Measurements from ENCODE around the gene RUBCN. TPM values are rescaled to one million over a fixed set of nuclear protein-coding genes. Genes with fewer than 3 reads are reported as not detected.
"Not testable (repeated sequence)": the region's sequence is repeated elsewhere in the genome, so short reads cannot be mapped to it uniquely, and the experiment has no call there.

RUBCN gene
- polyA plus RNA-seq, 1 of the 3 experiments (the other 2 are of a cell fraction), result 14.9 TPM

DNA sequence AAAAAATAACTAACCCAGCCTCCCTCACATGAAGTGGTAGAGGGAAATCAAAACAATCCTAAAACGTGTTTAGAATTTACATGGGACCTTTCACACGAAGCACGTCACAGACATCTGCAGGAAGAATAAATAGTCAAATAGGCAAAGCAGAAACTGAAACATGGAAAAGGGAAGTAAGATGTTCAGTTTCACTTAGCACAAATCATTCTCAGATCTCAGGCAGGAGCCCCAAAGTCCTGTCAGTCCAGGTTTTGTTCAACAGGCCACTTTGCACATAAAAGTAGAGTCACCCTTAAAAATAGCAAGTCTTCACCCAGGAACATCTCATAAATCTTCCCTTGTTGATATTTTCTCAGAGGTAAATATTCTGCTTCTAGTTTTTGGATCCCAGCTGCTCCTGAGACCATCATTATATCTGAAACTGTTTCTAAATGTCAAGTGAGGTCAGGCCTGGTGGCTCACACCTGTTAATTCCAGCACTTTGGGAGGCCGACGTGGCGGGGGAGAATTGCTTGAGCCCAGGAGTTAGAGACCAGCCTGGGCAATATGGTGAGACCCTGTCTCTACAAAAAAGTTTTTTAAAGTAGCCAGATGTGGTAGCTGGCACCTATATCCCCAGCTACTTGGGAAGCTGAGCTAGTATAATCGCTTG lies 1.9 kb downstream of the RUBCN start (continued):
- TF ChIP-seq, protein P1, sequence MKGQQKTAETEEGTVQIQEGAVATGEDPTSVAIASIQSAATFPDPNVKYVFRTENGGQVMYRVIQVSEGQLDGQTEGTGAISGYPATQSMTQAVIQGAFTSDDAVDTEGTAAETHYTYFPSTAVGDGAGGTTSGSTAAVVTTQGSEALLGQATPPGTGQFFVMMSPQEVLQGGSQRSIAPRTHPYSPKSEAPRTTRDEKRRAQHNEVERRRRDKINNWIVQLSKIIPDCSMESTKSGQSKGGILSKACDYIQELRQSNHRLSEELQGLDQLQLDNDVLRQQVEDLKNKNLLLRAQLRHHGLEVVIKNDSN (IDR thresholded peaks at IDR 0.05; ENCODE audit: borderline replicate concordance, low read depth), result no peak

DNA sequence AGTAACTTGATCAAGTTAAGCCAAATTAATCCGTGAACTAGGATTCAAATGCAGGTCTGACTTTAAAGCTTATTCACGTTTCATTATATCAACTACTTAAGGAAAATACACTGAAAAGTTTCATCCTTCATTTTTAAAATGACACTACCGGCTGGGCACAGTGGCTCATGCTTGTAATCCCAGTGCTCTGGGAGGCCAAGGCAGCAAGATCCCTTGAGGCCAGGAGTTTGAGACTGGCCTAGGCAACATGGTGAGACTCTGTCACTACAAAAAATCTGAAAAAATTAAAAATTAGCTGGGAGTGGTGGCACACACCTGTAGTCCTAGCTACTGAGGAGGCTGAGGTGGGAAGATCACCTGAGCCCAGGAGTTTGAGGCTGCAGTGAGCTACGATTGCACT lies 3.7 kb downstream of the RUBCN start:
- H3K9ac ChIP-seq, result no peak overlapping the region
- H3K27ac ChIP-seq (ENCODE audit: low read depth in 2 of 2, low read length in 1 of 2), result no peak overlapping the region
- ChIA-PET CTCF (interaction anchor here (1.3 kb wide), 1 partner anchor 10 kb away, joined by 6 read pairs; no protein-coding TSS in a partner anchor), POLR2A (no interaction called here)
- DNase-seq, result no peak
- no peaks in the 10 kb centered on the region for H3K36me3 ChIP-seq (replicated peaks in 1 of 2; ENCODE audit: control insufficient read depth in 1 of 2, insufficient read depth in 2 of 2, low read length in 1 of 2)
- no peaks in the 10 kb centered on the region for H3K27me3 ChIP-seq (ENCODE audit: insufficient read depth)
- no peaks in the 10 kb centered on the region for H3K9me3 ChIP-seq
- H3F3A ChIP-seq (replicated peaks; ENCODE audit: insufficient read depth), result peaks cover 4% of the 10 kb centered on the region
- peaks cover 0 to 10% of the 10 kb centered on the region in 2 experiments; a peak in 1 of 4 replicates for H3K4me1 ChIP-seq (ENCODE audit: control insufficient read depth in 1 of 2, insufficient read depth in 2 of 2, low read depth in 1 of 2, low read length in 1 of 2)
- no peaks in the 10 kb centered on the region for H4K20me1 ChIP-seq (ENCODE audit: insufficient read depth)
- no peak overlapping the region for H3K4me2 ChIP-seq
- no peaks in the 10 kb centered on the region for H3K9me2 ChIP-seq
- no peak overlapping the region for H2AFZ ChIP-seq (ENCODE audit: low read depth)
- peaks cover 54% of the 10 kb centered on the region for H3K79me2 ChIP-seq (ENCODE audit: insufficient read depth)
- H3K4me3 ChIP-seq (ENCODE audit: low read depth in 2 of 2, low read length in 1 of 2), result no peak overlapping the region
- TF ChIP-seq, protein P2, sequence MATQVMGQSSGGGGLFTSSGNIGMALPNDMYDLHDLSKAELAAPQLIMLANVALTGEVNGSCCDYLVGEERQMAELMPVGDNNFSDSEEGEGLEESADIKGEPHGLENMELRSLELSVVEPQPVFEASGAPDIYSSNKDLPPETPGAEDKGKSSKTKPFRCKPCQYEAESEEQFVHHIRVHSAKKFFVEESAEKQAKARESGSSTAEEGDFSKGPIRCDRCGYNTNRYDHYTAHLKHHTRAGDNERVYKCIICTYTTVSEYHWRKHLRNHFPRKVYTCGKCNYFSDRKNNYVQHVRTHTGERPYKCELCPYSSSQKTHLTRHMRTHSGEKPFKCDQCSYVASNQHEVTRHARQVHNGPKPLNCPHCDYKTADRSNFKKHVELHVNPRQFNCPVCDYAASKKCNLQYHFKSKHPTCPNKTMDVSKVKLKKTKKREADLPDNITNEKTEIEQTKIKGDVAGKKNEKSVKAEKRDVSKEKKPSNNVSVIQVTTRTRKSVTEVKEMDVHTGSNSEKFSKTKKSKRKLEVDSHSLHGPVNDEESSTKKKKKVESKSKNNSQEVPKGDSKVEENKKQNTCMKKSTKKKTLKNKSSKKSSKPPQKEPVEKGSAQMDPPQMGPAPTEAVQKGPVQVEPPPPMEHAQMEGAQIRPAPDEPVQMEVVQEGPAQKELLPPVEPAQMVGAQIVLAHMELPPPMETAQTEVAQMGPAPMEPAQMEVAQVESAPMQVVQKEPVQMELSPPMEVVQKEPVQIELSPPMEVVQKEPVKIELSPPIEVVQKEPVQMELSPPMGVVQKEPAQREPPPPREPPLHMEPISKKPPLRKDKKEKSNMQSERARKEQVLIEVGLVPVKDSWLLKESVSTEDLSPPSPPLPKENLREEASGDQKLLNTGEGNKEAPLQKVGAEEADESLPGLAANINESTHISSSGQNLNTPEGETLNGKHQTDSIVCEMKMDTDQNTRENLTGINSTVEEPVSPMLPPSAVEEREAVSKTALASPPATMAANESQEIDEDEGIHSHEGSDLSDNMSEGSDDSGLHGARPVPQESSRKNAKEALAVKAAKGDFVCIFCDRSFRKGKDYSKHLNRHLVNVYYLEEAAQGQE (IDR thresholded peaks at IDR 0.05; ENCODE audit: low read depth, low read length), result no peak
- TF ChIP-seq TEAD4 (IDR thresholded peaks at IDR 0.05; ENCODE audit: borderline replicate concordance, insufficient read depth) (no peak), FOXJ3 (CRISPR knock-in tag; IDR thresholded peaks at IDR 0.05) (no peak)
- WGBS (ENCODE audit: low lambda C conversion rate), result 93% methylated on average over 4 of the region's 4 CpGs

DNA sequence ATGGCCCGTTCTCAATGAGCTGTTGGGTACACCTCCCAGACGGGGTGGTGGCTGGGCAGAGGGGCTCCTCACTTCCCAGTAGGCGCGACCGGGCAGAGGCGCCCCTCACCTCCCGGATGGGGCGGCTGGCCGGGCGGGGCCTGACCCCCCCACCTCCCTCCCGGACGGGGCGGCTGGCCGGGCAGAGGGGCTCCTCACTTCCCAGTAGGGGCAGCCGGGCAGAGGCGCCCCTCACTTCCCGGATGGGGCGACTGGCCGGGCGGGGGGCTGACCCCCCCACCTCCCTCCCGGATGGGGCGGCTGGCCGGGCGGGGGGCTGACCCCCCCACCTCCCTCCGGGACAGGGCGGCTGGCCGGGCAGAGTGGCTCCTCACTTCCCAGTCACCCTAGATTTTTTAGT lies 5.2 kb downstream of the RUBCN start:
- H3K27me3 ChIP-seq (ENCODE audit: insufficient read depth); H3K4me2 ChIP-seq; H3K4me1 ChIP-seq (ENCODE audit: control insufficient read depth in 1 of 2, insufficient read depth in 2 of 2, low read depth in 1 of 2, low read length in 1 of 2); H3K9me3 ChIP-seq; H3K9ac ChIP-seq; H3F3A ChIP-seq (replicated peaks; ENCODE audit: insufficient read depth); POLR2A ChIA-PET; H2AFZ ChIP-seq (ENCODE audit: low read depth); H4K20me1 ChIP-seq (ENCODE audit: insufficient read depth); DNase-seq; H3K4me3 ChIP-seq (ENCODE audit: low read depth in 2 of 2, low read length in 1 of 2); CTCF ChIA-PET; H3K27ac ChIP-seq (ENCODE audit: low read depth in 2 of 2, low read length in 1 of 2); H3K36me3 ChIP-seq (replicated peaks in 1 of 2; ENCODE audit: control insufficient read depth in 1 of 2, insufficient read depth in 2 of 2, low read length in 1 of 2); H3K9me2 ChIP-seq: not testable (repeated sequence)
- peaks cover 54% of the 10 kb centered on the region for H3K79me2 ChIP-seq (ENCODE audit: insufficient read depth)
- 95% methylated on average over 7 of the region's 27 CpGs for WGBS (ENCODE audit: low lambda C conversion rate)

DNA sequence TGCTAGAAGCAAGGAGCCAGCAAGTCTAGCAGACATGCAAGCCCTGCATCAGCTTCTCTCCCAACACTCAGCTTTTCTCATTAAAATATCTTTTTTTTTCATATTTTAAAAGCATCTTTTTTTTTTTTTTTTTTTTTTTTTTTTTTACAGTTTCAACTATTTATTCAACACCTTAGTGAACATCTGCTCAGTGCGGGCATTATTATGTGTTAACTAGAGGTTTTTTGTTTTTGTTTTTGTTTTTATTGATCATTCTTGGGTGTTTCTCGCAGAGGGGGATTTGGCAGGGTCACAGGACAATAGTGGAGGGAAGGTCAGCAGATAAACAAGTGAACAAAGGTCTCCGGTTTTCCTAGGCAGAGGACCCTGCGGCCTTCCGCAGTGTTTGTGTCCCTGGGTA lies 5.9 kb downstream of the RUBCN start:
- H3K9me2 ChIP-seq; H3K27ac ChIP-seq (ENCODE audit: low read depth in 2 of 2, low read length in 1 of 2); H3K27me3 ChIP-seq (ENCODE audit: insufficient read depth); H2AFZ ChIP-seq (ENCODE audit: low read depth); H3F3A ChIP-seq (replicated peaks; ENCODE audit: insufficient read depth); H3K4me2 ChIP-seq; H3K4me1 ChIP-seq (ENCODE audit: control insufficient read depth in 1 of 2, insufficient read depth in 2 of 2, low read depth in 1 of 2, low read length in 1 of 2); H3K36me3 ChIP-seq (replicated peaks in 1 of 2; ENCODE audit: control insufficient read depth in 1 of 2, insufficient read depth in 2 of 2, low read length in 1 of 2); H3K4me3 ChIP-seq (ENCODE audit: low read depth in 2 of 2, low read length in 1 of 2); H3K9me3 ChIP-seq; H3K9ac ChIP-seq; H4K20me1 ChIP-seq (ENCODE audit: insufficient read depth); DNase-seq; POLR2A ChIA-PET: not testable (repeated sequence)
- CTCF ChIA-PET, result interaction anchor here (1.1 kb wide), 1 partner anchor 132 kb away, joined by 4 read pairs; no protein-coding TSS in a partner anchor
- peaks cover 53% of the 10 kb centered on the region for H3K79me2 ChIP-seq (ENCODE audit: insufficient read depth)
- WGBS (ENCODE audit: low lambda C conversion rate), result 98% methylated on average over 4 of the region's 5 CpGs

All from SK-N-SH (cell line).